Panc1 (cell line): Measurements from ENCODE around the gene EEF2K. TPM values are rescaled to one million over a fixed set of nuclear protein-coding genes. Genes with fewer than 3 reads are reported as not detected.

ENCODE experiments used
- ATAC-seq: fragments of 200-7000 bp; cut with Tn5 transposase; 2 replicates; pipeline ENCODE4 v1.9.1; 2020; ENCODE audit warnings: mild to moderate bottlenecking, moderate library complexity
- BruUV-seq: library from RNA; stranded (reverse); fragments of 400-500 nt; replicated peaks from 2 replicates; lab custom pipeline; 2021; lab: Mats Ljungman, UMichigan
- CTCF ChIA-PET: fragments of 300-600 bp; sonication (Branson Sonifier 250); formaldehyde crosslinking; loops from one replicate; lab custom pipeline; 2022; ENCODE audit warnings: antibody characterized with exemption; lab: Charles Lee
- POLR2A ChIA-PET: fragments of 300-600 bp; sonication (Branson Sonifier 250); formaldehyde crosslinking; loops from one replicate; lab custom pipeline; 2022; ENCODE audit warnings: antibody characterized with exemption; lab: Charles Lee
- DNase-seq: peaks from one replicate; pipeline ENCODE4 v3.0.0-alpha.2; 2010; ENCODE audit warnings: low read depth, low spot score
- H3K27ac ChIP-seq: 2 replicates; pipeline ENCODE4 v1.5.1; 2011; ENCODE audit warnings: mild to moderate bottlenecking, low read length, inconsistent platforms
- H3K27me3 ChIP-seq: fragments of 200-500 bp; sonication (Bioruptor generic); 2 replicates; pipeline ENCODE4 v1.6.0; 2014; ENCODE audit warnings: low read length, inconsistent platforms; ENCODE audit not compliant: control insufficient read depth, insufficient read depth
- H3K36me3 ChIP-seq: fragments of 200-500 bp; sonication (Bioruptor generic); 2 replicates; pipeline ENCODE4 v1.5.1; 2014; ENCODE audit warnings: inconsistent platforms, mild to moderate bottlenecking, low read length, moderate library complexity; ENCODE audit not compliant: control insufficient read depth, insufficient read depth
- H3K4me1 ChIP-seq: 2 replicates; pipeline ENCODE4 v1.5.1; 2011; ENCODE audit warnings: inconsistent platforms, mild to moderate bottlenecking, low read length, moderate library complexity; ENCODE audit not compliant: control insufficient read depth, insufficient read depth
- H3K4me3 ChIP-seq, 2 experiments: 2 replicates each; pipeline ENCODE4 v1.5.1; 2011 to 2012; ENCODE audit warnings: low read depth in 2 of 2, low read length in 2 of 2, mild to moderate bottlenecking in 2 of 2, inconsistent platforms in 1 of 2, moderate library complexity in 1 of 2
- H3K9me3 ChIP-seq: fragments of 200-500 bp; sonication (Bioruptor generic); 2 replicates; pipeline ENCODE4 v1.5.1; 2014; ENCODE audit warnings: low read depth, mild to moderate bottlenecking, inconsistent platforms, low read length, moderate library complexity; ENCODE audit not compliant: control insufficient read depth, insufficient read depth
- CTCF ChIP-seq: fragments of 450-650 bp; IDR thresholded peaks from 2 replicates; pipeline ENCODE4 v1.5.1; 2017; ENCODE audit warnings: mild to moderate bottlenecking
- POLR2AphosphoS5 ChIP-seq: IDR thresholded peaks from 2 replicates; pipeline ENCODE4 v1.6.1; 2012; ENCODE audit warnings: mild to moderate bottlenecking, low read depth, low read length, moderate library complexity
- REST ChIP-seq, 2 experiments: IDR thresholded peaks; 2 replicates each; pipeline ENCODE4 v1.6.1; 2011 to 2012; ENCODE audit warnings: low read depth in 2 of 2, control low read depth in 1 of 2, low read length in 1 of 2, mild to moderate bottlenecking in 1 of 2, moderate library complexity in 1 of 2; ENCODE audit not compliant: insufficient read depth in 1 of 2
- SIN3A ChIP-seq: IDR thresholded peaks from 2 replicates; pipeline ENCODE4 v1.6.1; 2012; ENCODE audit warnings: low read depth, mild to moderate bottlenecking, low read length, moderate library complexity, borderline replicate concordance; ENCODE audit not compliant: insufficient read depth
- TCF7L2 ChIP-seq: IDR thresholded peaks from 2 replicates; pipeline ENCODE4 v1.6.1; 2011; ENCODE audit warnings: mild to moderate bottlenecking, low read depth, low read length, inconsistent platforms
- in situ Hi-C: cut with HindIII; loops from 2 replicates; pipeline ENCODE4 v1.10.0; 2016; ENCODE audit warnings: low sequenced_read_pairs, low pct_unique_long_range_greater_than_20kb
- intact Hi-C: fragments of 100-400 bp; cut with micrococcal nuclease; formaldehyde crosslinking; loops from one replicate; pipeline ENCODE4 v1.10.0; 2022; ENCODE audit not compliant: unreplicated experiment
- total RNA-seq: library from RNA; stranded (reverse); gene quantifications from one replicate; pipeline ENCODE4 v1.2.1, GENCODE V29; 2021; ENCODE audit not compliant: unreplicated experiment

Gene EEF2K
- total RNA-seq, 1 experiment from 2014 or later: 15.0 TPM

- intact Hi-C loops: no loop called here
- H3K27me3 ChIP-seq: no peaks in the 10 kb centered on the region
- BruUV-seq: no TSS peak
- ChIA-PET POLR2A (interaction anchor here (0.6 kb wide), 1 partner anchor 84 kb away, joined by 3 read pairs; no protein-coding TSS in a partner anchor), CTCF (interaction anchor here (0.5 to 1.9 kb wide), 4 partner anchors 9 to 95 kb away, joined by 3 to 9 read pairs (median 6); no protein-coding TSS in a partner anchor)
- peaks cover 17% of the 10 kb centered on the region for H3K4me1 ChIP-seq
- H3K27ac ChIP-seq: peak overlapping the region; percentile 88
- H3K36me3 ChIP-seq: no peaks in the 10 kb centered on the region; the same call in 1 of the 2 replicates
- H3K9me3 ChIP-seq: no peaks in the 10 kb centered on the region
- ATAC-seq: no peak
- DNase-seq: no peak
- TF ChIP-seq POLR2AphosphoS5: no peak
- no peak for TF ChIP-seq TCF7L2
- TF ChIP-seq REST (IDR thresholded peaks at IDR 0.05; ENCODE audit: insufficient read depth in 1 of 2, low read depth in 2 of 2, low read length in 1 of 2): no peak
- no peak for TF ChIP-seq SIN3A
- TF ChIP-seq CTCF: no peak
- H3K4me3 ChIP-seq: peak overlapping the region; percentile 70 to 89
- in situ Hi-C loops: no loop called here
These were observed 483 bp upstream of the EEF2K start for GRCh38 chr16:22205577-22206012.

GRCh38 chr16:22206842-22207714 lies 1.0 kb downstream of the EEF2K start:
- Histone ChIP-seq H3K36me3 (no peaks in the 10 kb centered on the region; the same call in 1 of the 2 replicates), H3K9me3 (no peaks in the 10 kb centered on the region), H3K4me1 (peaks cover 17% of the 10 kb centered on the region), H3K27ac (peak overlapping the region; percentile 60), H3K4me3 (peak overlapping the region; percentile 70 to 89), H3K27me3 (no peaks in the 10 kb centered on the region)
- CTCF ChIA-PET: no interaction called here
- ATAC-seq (peak; percentile 37), DNase-seq (no peak)
- POLR2A ChIA-PET: interaction anchor here (0.6 kb wide), 1 partner anchor 16 kb away, joined by 5 read pairs; no protein-coding TSS in a partner anchor
- in situ Hi-C loops: no loop called here
- BruUV-seq: no TSS peak
- intact Hi-C loops: no loop called here
- no peak for TF ChIP-seq REST (IDR thresholded peaks at IDR 0.05; ENCODE audit: insufficient read depth in 1 of 2, low read depth in 2 of 2, low read length in 1 of 2)
- no peak for TF ChIP-seq SIN3A
- TF ChIP-seq CTCF: no peak
- TF ChIP-seq POLR2AphosphoS5: no peak
- TF ChIP-seq TCF7L2: no peak
